HTERT RPE-1 (cell line): ENCODE measurements around the gene TACC2.
"Not testable (repeated sequence)": the region's sequence is repeated elsewhere in the genome, so short reads cannot be mapped to it uniquely, and the experiment has no call there.

ENCODE experiments used
- in situ Hi-C: fragments of 300-500 bp; cut with MboI; formaldehyde crosslinking; loops from 4 replicates; pipeline ENCODE4 v1.14.3; 2020; ENCODE audit warnings: low sequenced_read_pairs

Gene TACC2

DNA sequence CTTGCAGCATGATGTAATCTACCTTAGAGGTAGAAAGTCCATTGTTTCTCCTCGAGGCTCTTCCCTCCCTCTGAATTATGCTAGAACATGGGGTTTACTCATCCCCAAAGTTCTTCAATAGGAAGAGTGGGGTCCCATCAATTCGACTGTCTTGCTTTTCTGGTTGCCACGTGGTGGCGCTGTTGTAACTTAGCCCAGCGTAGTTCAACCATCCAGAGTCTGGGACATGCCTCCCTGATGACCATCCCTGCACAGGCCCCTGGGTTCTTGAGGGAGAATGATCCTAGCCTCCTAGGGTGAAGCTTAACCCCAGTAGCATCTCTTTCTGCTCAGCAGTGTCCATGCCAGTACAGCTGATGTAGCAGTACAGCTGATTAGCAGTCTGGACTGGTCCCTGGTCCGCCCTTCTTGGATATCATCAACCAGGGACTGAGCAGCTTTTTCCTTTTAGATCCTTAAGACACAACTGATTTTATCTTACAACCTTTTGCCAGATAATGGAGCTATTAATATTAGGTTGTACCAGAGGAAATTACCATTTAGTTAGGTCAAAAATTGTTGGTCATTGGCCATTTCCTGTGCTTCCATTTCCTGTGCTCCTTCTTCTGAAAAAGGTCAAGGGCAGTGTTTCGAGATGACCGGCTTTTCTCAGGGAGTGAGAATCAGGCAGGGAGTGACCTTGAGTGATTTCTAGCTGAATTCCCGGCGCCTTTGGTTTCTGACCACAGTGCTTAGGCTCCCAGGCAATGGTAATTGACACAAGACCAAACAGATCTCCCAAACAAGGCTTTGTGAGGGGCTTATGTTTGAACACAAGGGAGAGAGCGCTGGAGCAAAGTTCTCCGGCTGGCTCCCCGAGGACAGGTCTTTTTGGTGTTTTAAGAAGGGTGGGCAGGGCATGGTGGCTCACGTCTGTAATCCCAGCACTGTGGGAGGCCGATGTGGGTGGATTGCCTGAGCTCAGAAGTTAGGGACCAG is 65.4 kb downstream of the TACC2 start:
- in situ Hi-C loops, result no loop called here

DNA sequence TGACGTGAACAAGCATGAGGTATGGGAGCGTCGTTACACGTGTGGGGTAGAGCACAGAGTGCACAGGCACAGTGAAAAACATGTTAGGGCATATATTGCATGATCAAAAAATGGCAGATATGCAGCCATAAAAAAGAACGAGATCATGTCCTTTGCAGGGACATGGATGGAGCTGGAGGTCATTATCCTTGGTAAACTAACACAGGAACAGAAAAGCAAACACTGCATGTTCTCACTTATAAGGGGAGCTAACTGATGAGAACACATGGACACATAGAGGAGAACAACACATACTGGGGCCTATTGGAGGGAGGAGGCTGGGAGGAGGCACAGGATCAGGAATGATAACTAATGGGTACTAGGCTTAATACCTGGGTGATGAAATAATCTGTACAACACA is 66.3 kb downstream of the TACC2 start:
- in situ Hi-C loops, result no loop called here

DNA sequence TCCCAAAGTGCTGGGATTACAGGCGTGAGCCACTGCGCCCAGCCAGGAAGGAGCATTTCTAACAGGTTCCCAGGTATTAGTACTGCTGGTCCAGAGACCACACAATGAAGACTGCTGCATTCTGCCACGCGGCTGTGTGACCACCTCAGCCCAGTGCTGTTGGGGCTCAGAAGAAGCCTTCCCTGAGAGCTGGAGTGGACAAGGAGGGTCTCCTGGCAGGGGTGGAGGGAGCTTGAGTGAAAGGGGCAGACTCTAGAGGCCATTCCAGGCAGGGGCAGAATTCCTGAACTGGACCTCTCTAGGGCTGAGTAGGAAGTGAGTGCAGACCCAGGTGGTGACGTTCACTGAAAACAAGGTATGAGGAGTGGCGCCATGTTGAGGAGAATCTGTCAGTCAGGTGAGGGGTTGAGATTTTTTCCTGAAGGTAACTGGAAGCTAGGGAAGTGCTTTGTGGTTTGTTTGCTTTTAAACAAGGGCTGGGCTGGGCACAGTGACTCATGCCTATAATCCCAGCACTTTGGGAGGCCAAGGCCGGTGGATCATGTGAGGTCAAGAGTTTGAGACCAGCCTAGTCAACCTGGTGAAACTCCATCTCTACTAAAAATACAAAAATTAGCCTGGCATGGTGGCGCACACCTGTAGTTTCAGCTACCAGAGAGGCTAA is 67.6 kb downstream of the TACC2 start:
- in situ Hi-C loops, result no loop called here

DNA sequence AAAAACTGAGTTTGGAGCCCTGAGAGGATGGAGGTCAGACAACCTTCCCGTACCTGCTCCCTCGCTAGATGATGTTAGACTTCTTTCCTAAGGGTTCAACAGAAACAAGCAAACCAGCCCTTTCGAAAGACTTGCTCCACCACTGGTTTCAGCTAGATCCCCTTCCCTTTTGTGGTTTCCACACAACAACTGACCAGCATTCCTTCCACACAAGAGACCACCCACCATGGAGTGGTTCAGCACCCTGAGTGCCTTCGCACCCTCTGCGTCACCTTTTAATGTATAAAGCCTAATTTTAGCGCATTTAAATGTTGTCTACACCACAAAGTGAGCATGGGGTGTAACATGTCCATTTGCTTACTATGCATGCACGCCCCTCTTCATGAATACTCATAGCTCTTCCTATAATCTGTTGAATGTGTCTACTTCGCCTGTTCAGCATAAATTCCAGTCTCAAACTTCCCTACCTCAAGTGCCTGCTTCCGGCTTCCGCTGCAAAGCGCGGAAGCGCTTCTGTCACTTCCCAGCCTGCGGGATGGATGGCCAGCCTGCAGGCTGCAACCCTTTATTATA is 69.0 kb downstream of the TACC2 start:
- in situ Hi-C loops, result no loop called here

DNA sequence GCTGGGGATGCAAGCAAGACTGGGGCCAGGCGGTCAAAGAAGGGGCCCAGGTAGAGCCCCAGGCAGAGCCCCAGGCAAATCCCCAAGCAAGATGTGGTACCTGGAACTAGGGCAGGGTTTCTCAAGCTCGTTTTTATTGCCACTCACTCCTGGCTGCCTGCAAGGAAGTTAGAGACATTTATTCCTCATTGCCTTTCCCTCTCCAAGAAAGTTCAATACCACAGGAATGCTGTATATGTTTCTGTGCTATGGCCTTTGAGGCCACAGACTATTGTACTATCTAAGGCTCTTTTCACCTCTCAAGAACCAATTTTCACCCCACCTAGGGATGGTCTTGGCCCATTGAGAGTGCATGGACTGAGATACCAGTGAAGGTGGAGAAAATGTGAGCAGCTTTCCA is 71.3 kb downstream of the TACC2 start:
- in situ Hi-C loops, result no loop called here

DNA sequence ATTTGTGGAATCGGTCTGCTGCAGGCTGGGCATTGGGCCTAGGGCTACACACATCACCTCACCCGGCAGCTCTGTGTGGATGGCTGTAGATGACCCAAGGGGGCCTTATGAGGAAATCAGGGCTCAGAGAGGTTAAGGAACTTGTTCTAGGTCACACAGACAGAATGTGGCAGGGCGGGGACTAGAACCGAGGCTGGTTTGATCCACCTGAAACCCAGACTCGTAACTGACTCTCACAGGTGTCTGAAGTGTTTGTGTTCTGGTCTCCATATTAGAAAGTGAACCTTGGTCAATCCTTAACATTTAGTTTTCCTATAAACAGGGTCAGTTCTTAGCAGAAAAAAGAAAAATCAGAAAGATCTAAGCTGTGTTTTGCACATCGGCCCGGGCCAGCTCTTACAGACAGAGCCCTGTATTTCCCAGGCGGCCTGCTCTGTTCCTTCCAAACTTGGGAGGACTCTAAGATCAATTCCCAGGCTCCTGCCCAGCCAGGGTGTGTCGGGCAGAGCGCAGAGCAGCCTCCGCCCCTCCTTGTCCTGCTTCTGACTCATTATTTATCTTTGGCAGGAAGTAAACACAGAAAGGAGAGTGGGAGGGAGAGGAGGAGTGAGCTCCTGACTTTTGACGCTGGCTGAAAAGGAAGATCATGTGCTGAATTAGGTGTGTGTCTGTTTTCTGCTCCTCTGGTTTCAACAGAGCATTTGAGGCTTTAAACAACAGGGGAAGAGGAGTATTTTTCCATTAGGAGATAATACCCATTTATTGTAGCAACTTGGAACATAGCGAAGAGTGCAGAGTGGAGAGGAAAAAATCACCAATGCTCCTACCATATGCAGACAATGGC is 74.1 kb downstream of the TACC2 start:
- in situ Hi-C loops, result no loop called here

DNA sequence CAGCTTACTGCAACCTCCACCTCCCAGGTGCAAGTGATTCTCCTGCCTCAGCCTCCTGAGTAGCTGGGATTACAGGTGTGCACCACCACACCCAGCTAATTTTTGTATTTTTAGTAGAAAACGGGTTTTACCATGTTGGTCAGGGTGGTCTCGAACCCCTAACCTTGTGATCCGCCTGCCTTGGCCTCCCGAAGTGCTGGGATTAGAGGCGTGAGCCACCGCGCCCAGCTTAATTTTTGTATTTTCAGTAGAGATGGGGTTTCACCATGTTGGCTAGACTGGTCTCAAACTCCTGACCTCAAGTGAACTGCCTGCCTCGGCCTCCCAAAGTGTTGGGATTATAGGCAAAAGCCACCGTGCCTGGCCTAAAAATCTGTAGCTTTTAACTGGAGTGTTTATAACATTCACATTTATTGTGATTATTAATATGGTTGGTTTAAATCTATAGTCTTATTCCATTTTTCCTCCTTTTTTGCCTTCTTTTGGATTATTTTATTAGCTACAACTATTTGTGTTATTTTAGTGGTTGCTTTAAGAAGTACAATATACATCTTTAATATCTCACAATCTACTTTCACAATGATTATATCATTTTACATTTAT is 77.5 kb downstream of the TACC2 start:
- in situ Hi-C loops, result not testable (repeated sequence)

GRCh38 chr10:122068844-122069243 is 79.9 kb downstream of the TACC2 start:
- in situ Hi-C loops, result no loop called here

GRCh38 chr10:122072491-122072890 is 83.5 kb downstream of the TACC2 start:
- in situ Hi-C loops, result no loop called here

DNA sequence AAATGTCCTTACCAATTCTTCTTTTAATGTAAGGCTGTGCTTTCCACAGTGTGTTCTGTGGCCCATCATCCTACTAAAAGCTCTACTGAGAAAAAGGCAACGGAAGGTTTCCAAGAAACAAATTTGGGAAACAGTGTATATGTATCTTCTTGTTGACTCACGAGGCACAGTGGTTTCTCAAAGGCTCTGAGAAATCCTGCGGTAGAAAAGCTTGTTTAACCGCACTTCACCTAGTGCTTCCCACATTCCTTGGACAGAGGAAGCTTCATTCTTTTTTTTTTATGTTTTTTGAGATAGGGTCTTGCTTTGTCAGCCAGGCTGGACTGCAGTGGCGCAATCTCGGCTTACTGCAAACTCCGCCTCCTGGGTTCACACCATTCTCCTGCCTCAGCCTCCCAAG is 84.5 kb downstream of the TACC2 start:
- in situ Hi-C loops, result no loop called here

DNA sequence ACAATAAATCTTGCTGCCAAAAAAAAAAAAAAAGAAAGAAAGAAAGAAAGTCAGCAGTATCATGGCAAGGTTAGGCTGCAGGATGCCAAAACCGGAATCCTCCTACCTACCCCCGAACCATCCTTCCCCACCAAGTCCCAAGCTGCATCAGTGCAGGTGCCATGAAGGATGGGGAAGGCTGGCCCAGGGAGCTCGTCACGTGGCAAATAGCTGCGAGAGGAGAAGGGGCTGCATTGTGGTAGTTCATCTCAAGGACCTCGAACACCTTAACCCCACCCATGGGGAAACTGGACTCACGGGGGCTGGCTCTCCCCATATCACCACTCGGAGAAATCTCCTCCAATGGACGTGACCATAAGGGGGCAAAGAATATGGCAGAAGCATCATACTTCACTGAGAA is 86.2 kb downstream of the TACC2 start:
- in situ Hi-C loops, result no loop called here

GRCh38 chr10:122075876-122076275 is 86.9 kb downstream of the TACC2 start:
- in situ Hi-C loops, result not testable (repeated sequence)

DNA sequence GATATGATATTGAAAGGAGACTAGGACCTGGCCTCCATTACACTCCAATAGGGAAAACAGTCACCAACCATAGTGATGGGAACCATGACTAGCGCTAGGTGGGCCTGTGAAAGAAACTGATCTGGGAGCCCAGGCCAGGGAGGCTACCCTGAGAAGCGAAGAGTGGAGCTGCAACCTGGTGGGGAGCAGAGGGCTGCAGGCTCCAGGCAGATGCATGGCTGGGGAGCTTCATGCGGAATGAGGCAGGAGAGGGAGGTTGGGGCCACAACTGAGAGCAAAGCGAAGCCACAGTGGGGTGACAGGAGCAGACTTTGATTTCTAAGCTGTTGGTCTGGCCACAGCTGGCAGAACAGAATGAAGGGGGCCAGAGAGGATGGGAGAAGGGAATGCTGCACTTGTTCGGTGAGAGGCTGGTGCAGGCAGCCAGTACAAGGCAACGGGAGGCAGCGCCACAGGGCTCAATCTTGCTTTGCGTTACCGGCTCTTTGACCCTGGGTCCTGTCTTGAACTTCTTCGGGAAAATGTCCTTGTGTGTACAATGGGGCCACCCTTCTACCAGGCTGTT is 88.4 kb downstream of the TACC2 start:
- in situ Hi-C loops, result no loop called here

DNA sequence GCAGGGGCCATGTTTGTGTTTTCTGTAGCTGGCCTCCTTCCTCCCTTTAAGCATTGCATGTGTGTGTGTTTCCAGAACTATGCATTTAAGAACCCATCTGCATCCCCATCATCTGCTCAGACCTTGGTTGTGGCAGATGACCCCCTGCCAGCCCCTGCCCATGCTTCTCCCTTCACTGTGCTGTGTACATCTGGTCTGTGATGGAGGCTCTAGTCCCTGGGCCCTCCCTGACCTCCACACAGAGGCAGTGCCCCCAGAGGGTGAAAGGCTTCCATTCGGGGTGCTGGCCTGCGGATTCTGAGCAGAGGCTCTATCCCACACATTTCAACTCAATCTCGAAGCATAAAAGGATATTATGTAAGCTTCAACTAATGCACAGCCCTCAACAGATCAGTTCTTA is 89.4 kb downstream of the TACC2 start:
- in situ Hi-C loops, result no loop called here

GRCh38 chr10:122078965-122079795 is 90.2 kb downstream of the TACC2 start:
- in situ Hi-C loops, result no loop called here

DNA sequence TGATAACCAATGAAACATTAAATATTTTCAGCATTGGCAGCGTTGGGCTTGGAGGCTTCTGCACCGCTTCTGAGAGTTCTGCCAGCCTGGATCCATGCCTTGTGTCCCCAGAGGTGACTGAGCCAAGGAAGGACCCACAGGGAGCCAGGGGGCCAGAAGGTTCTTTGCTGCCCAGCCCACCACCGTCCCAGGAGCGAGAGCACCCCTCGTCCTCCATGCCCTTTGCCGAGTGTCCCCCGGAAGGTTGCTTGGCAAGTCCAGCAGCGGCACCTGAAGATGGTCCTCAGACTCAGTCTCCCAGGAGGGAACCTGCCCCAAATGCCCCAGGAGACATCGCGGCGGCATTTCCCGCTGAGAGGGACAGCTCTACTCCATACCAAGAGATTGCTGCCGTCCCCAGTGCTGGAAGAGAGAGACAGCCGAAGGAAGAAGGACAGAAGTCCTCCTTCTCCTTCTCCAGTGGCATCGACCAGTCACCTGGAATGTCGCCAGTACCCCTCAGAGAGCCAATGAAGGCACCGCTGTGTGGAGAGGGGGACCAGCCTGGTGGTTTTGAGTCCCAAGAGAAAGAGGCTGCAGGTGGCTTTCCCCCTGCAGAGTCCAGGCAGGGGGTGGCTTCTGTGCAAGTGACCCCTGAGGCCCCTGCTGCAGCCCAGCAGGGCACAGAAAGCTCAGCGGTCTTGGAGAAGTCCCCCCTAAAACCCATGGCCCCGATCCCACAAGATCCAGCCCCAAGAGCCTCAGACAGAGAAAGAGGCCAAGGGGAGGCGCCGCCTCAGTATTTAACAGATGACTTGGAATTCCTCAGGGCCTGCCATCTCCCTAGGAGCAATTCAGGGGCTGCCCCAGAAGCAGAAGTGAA is 93.9 kb downstream of the TACC2 start:
- in situ Hi-C loops, result no loop called here

DNA sequence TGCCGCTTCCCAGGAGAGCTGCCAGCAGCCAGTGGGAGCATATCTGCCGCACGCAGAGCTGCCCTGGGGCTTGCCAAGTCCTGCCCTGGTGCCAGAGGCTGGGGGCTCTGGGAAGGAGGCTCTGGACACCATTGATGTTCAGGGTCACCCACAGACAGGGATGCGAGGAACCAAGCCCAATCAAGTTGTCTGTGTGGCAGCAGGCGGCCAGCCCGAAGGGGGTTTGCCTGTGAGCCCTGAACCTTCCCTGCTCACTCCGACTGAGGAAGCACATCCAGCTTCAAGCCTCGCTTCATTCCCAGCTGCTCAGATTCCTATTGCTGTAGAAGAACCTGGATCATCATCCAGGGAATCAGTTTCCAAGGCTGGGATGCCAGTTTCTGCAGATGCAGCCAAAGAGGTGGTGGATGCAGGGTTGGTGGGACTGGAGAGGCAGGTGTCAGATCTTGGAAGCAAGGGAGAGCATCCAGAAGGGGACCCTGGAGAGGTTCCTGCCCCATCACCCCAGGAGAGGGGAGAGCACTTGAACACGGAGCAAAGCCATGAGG is 94.6 kb downstream of the TACC2 start:
- in situ Hi-C loops, result no loop called here
